Testis (tissue), 3 donors: ENCODE data around the gene CCDC30. TPM values are rescaled to one million over a fixed set of nuclear protein-coding genes. Genes with fewer than 3 reads are reported as not detected.

Source experiments
- DNase-seq: peaks from one replicate; pipeline ENCODE4 v3.0.0-alpha.2; 2019
- H3K27ac ChIP-seq, 2 donors: fragments of 200-600 bp; sonication (generic); one replicate each; pipeline ENCODE4 v1.5.1; 2019
- H3K27me3 ChIP-seq: fragments of 200-600 bp; sonication (generic); one replicate; pipeline ENCODE4 v1.5.1; 2019
- H3K36me3 ChIP-seq: fragments of 200-600 bp; sonication (generic); one replicate; pipeline ENCODE4 v1.5.1; 2017; ENCODE audit warnings: low read depth; ENCODE audit errors: missing control alignments
- H3K4me1 ChIP-seq: fragments of 200-600 bp; sonication (generic); one replicate; pipeline ENCODE4 v1.5.1; 2019
- H3K4me3 ChIP-seq, 2 donors: fragments of 200-600 bp; sonication (generic); one replicate each; pipeline ENCODE4 v1.5.1; 2017 to 2019
- H3K9me3 ChIP-seq: fragments of 200-600 bp; sonication (generic); one replicate; pipeline ENCODE4 v1.5.1; 2017
- CTCF ChIP-seq, 3 experiments: fragments of 450-650 bp in 2 of 3; fragments of 200-600 bp in 1 of 3; sonication (generic) in 1 of 3; IDR thresholded peaks; one replicate each; pipeline ENCODE4 v1.5.1; 2016 to 2019; ENCODE audit warnings: antibody characterized with exemption in 3 of 3, mild to moderate bottlenecking in 2 of 3, moderate library complexity in 1 of 3
- POLR2A ChIP-seq: fragments of 450-650 bp; IDR thresholded peaks from one replicate; pipeline ENCODE4 v1.6.1; 2017; ENCODE audit warnings: antibody characterized with exemption, mild to moderate bottlenecking, moderate library complexity
- WGBS, 2 donors: methylation state at CpG; one replicate each; pipeline ENCODE4 v1.1.5; 2018; 5-methylcytosine and 5-hydroxymethylcytosine counted together
- intact Hi-C: fragments of 100-400 bp; cut with DNase I; formaldehyde crosslinking; loops from one replicate; pipeline ENCODE4 v1.15.1; 2023; ENCODE audit warnings: low total_unique reads
- polyA plus RNA-seq: library from polyadenylated mRNA; stranded (reverse); fragments of 350-450 nt; fragmentation: Illumina TruSeq; extraction: RNeasy Lipid Tissue Mini Kit (QIAGEN cat#74804); gene quantifications from one replicate; pipeline ENCODE4 v1.2.3, GENCODE V29; 2014; ENCODE audit warnings: low read depth, low replicate concordance; ENCODE audit not compliant: insufficient read depth
- total RNA-seq, 2 donors: library from RNA; depleted of rRNA; stranded (reverse); fragments of >200 nt; gene quantifications; one replicate each; pipeline ENCODE4 v1.2.3, GENCODE V29; 2016

The CCDC30 gene
- total and polyA plus RNA-seq, 3 donors from 2014 or later, result 5.8 to 16.1 (median 14.6) TPM

- Histone ChIP-seq H3K4me1 (peaks cover 7% of the 10 kb centered on the region), H3K9me3 (no peaks in the 10 kb centered on the region), H3K27ac (no peak overlapping the region), H3K36me3 (no peaks in the 10 kb centered on the region), H3K4me3 (no peak overlapping the region), H3K27me3 (no peaks in the 10 kb centered on the region)
- DNase-seq, result no peak
- 84 to 89% methylated on average over 3 to 5 of the region's 5 CpGs for WGBS, 2 donors
- TF ChIP-seq POLR2A, result no peak
- TF ChIP-seq CTCF (IDR thresholded peaks at IDR 0.05), result no peak
- intact Hi-C loops, result loop anchor here (10.0 kb wide), 1 partner anchor 126 kb away; no protein-coding TSS in a partner anchor
Observed at GRCh38 chr1:42419126-42419821, 43.8 kb upstream of the CCDC30 start.

GRCh38 chr1:42420121-42420520 is 43.0 kb upstream of the CCDC30 start:
- Histone ChIP-seq H3K9me3 (no peaks in the 10 kb centered on the region), H3K27me3 (no peaks in the 10 kb centered on the region), H3K4me3 (no peak overlapping the region), H3K36me3 (no peaks in the 10 kb centered on the region), H3K27ac (no peak overlapping the region), H3K4me1 (peaks cover 7% of the 10 kb centered on the region)
- TF ChIP-seq POLR2A (no peak), CTCF (IDR thresholded peaks at IDR 0.05) (no peak)
- WGBS, 2 donors, result 84 to 89% methylated on average over 7 of the region's 7 CpGs
- no peak for DNase-seq
- intact Hi-C loops, result no loop called here

- no peak overlapping the region for H3K4me3 ChIP-seq
- peak; percentile 59 for DNase-seq
- TF ChIP-seq CTCF (IDR thresholded peaks at IDR 0.05), result no peak
- no peak for TF ChIP-seq POLR2A
- H3K9me3 ChIP-seq, result no peaks in the 10 kb centered on the region
- H3K27me3 ChIP-seq, result no peaks in the 10 kb centered on the region
- WGBS, 2 donors, result 20 to 47% methylated on average over 10 of the region's 10 CpGs
- no peaks in the 10 kb centered on the region for H3K36me3 ChIP-seq
- intact Hi-C loops, result no loop called here
- H3K4me1 ChIP-seq, result peaks cover 7% of the 10 kb centered on the region
- no peak overlapping the region for H3K27ac ChIP-seq
Observed at GRCh38 chr1:42420911-42421585, 42.0 kb upstream of the CCDC30 start.

- intact Hi-C loops, result no loop called here
- H3K27me3 ChIP-seq, result no peaks in the 10 kb centered on the region
- H3K4me3 ChIP-seq, result no peak overlapping the region
- peaks cover 7% of the 10 kb centered on the region for H3K4me1 ChIP-seq
- H3K27ac ChIP-seq, result no peak overlapping the region
- 71 to 74% methylated on average over 9 of the region's 9 CpGs for WGBS, 2 donors
- TF ChIP-seq CTCF (IDR thresholded peaks at IDR 0.05) (no peak), POLR2A (no peak)
- no peaks in the 10 kb centered on the region for H3K9me3 ChIP-seq
- DNase-seq, result no peak
- no peaks in the 10 kb centered on the region for H3K36me3 ChIP-seq
Observed at GRCh38 chr1:42422737-42423136, 40.3 kb upstream of the CCDC30 start.
